Esophagus muscularis mucosa (tissue), 3 donors: ENCODE measurements around the gene CAPRIN1.

Source experiments
- CTCF ChIP-seq, 3 experiments: fragments of 200-600 bp in 2 of 3; fragments of 450-650 bp in 1 of 3; sonication (generic) in 2 of 3; IDR thresholded peaks; one replicate each; pipeline ENCODE4 v1.5.1; 2017 to 2019; ENCODE audit warnings: antibody characterized with exemption in 3 of 3, mild to moderate bottlenecking in 2 of 3, moderate library complexity in 1 of 3
- POLR2AphosphoS5 ChIP-seq, 2 donors: sonication (generic); formaldehyde crosslinking; IDR thresholded peaks; one replicate each; pipeline ENCODE4 v1.6.1; 2017; ENCODE audit warnings: antibody characterized with exemption in 2 of 2

DNA sequence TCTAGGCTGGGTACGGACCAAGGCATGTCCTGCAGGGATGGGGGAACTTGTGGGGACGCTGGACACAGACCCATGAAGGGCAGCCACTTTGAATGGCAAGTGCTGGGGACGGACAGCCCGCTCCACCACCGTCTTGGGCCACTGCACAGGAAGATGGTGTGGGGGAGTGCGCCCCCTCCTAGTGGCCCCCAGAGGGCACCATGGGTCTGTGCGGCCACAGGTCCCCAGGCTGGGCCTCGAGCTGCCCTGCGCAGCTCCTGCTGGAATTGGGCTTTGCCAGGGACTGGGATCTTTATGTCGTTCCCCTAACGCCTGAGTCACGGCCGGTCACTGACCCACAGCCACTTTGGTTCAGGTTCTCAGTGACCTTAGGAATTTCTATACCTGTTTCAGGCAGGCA, 98.3 kb downstream of the CAPRIN1 start:
- TF ChIP-seq CTCF (IDR thresholded peaks at IDR 0.05): peak in 2 of 3 experiments; percentile 13 to 17
- TF ChIP-seq POLR2AphosphoS5 (IDR thresholded peaks at IDR 0.05): no peak
